LHCN-M2 (cell line): ENCODE data around the gene THSD7A. TPM values are rescaled to one million over a fixed set of nuclear protein-coding genes. Genes with fewer than 3 reads are reported as not detected.

Experiments
- DNase-seq: peaks from one replicate; pipeline ENCODE4 v3.0.0-alpha.2; 2012; ENCODE audit warnings: low read depth
- polyA plus RNA-seq: library from polyadenylated mRNA; unstranded; fragments of >200 nt; gene quantifications from one replicate; pipeline ENCODE4 v1.2.1, GENCODE V29; 2012; ENCODE audit warnings: missing spikeins
- total RNA-seq: library from RNA; depleted of rRNA; stranded (reverse); fragments of >200 nt; gene quantifications from 2 replicates; pipeline ENCODE4 v1.2.3, GENCODE V29; 2014; rRNA removed

THSD7A gene, protein sequence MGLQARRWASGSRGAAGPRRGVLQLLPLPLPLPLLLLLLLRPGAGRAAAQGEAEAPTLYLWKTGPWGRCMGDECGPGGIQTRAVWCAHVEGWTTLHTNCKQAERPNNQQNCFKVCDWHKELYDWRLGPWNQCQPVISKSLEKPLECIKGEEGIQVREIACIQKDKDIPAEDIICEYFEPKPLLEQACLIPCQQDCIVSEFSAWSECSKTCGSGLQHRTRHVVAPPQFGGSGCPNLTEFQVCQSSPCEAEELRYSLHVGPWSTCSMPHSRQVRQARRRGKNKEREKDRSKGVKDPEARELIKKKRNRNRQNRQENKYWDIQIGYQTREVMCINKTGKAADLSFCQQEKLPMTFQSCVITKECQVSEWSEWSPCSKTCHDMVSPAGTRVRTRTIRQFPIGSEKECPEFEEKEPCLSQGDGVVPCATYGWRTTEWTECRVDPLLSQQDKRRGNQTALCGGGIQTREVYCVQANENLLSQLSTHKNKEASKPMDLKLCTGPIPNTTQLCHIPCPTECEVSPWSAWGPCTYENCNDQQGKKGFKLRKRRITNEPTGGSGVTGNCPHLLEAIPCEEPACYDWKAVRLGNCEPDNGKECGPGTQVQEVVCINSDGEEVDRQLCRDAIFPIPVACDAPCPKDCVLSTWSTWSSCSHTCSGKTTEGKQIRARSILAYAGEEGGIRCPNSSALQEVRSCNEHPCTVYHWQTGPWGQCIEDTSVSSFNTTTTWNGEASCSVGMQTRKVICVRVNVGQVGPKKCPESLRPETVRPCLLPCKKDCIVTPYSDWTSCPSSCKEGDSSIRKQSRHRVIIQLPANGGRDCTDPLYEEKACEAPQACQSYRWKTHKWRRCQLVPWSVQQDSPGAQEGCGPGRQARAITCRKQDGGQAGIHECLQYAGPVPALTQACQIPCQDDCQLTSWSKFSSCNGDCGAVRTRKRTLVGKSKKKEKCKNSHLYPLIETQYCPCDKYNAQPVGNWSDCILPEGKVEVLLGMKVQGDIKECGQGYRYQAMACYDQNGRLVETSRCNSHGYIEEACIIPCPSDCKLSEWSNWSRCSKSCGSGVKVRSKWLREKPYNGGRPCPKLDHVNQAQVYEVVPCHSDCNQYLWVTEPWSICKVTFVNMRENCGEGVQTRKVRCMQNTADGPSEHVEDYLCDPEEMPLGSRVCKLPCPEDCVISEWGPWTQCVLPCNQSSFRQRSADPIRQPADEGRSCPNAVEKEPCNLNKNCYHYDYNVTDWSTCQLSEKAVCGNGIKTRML (N-terminal part only)
- under 0.01 TPM in 2 replicates for total RNA-seq
- not detected for polyA plus RNA-seq

DNA sequence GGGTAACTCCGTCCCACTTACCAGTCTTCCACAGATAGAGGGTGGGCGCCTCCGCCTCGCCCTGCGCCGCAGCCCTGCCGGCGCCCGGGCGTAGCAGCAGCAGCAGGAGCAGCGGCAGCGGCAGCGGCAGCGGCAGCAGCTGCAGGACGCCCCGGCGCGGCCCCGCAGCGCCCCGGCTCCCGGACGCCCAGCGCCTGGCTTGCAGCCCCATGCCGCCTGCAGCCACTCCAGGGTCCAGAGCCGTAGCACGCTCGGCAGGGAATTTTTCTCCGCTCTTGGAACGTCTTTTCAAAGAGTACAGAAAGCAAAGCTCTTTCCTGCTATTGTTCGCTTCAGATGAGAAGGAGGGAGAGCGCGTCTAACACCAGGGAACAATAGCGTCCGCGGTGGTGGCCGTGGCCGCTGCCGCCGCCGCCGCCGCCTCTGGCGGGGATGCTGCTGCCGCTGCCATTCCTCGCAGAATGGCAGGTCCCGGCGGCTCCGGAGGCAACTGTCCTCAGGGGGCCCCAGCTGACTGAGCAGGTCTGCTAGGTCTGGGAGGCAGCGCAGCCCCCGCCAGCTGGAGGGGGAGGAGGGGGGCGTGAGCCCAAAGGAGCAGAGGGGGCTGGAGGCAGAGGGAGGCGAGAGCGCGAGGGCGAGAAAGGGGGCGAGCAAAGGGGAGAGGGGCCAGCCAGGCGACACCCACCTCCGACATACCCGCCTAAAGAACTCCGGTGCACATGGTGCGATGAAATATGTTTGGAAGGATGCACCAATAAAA, at the start of gene THSD7A:
Gene THSD7A (minus strand): TSS at position 463 of the 760 bp plus-strand sequence. CDS start 252 bp downstream, at position 211.
- peak; percentile 33 for DNase-seq

DNA sequence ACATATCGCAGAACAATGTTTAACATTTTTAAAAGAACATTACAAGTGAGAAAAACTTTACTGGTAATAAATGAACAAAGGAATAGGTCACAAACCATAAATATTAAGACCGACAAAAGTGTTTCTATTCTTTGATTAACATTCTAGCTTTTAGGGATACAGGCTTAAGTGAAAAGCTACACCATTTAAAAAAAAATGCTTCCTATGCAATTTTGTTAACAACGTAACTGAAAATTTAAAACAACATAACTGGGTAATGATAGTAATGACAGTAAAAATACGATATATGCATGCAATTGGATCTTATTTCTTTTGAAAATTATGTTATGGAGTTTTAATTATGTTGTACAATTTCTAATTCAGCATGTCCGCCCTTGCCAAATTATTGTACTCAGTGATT, 49.7 kb upstream of the THSD7A start:
- DNase-seq = no peak

DNA sequence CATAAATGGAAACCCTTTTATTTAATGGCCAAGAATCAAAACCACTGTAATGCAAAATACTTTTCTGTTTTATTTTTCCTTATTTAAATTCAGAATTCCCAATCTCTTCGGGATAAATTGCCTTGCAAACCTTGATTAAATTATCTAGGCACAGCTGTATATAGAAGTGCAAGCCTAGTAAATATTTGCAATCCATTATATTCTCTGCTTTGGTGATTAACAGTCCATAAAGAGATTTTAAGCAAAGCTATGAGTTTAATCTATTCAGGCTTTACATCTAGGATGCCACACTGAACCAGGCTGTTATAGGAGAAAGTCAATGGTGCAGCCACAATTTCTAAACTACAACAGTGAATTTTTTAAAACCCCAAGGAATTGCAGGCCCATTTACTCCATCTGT, 43.6 kb upstream of the THSD7A start:
- DNase-seq = no peak

DNA sequence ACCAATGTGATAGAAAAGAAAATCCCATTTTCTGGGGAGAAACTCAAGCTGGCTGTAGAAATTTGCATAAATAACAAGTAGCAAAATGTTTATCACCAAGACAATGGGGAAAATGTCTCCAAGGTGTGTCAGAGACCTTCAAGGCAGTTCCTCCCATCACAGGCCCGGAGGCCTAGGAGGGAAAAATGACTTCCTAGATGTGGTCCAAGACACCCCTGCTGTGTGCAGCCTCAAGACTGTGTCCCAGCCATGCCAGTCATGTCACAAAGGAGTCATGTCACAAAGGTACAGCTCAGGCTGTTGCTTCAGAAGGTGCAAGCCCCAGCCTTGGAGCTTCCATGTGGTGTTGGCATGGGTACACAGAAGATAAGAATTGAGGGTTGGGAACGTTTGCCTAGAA, 33.7 kb upstream of the THSD7A start:
- DNase-seq = no peak

DNA sequence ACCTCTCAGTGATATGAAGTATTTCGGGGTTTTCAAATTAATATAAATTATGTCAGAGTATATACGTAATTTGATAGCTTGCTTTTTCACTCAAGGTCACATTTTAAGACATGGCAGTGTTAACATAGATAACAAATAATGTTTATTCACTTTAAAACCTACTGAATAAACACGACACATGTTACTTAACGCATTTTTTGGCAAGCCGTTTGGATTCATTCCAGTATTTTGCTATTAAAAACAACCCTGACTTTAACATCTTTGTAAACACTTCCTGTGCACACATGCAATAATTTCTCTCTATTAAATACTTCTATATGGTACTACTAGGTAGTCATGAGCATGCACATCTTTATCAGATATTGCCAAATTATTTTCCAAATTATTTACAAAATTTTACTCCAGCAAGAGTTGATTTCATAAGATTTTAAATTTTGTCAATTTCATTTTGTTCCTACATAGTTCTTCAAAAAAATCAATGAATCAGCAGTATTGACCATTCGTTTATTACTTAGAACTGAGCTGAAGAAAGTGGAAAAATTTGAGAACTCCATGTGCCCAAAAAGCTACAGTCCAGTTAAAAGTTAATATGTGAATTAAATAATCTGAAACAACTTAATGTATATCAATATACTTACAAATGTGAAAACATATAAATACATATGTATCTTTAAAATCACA, 26.8 kb upstream of the THSD7A start:
- no peak for DNase-seq

DNA sequence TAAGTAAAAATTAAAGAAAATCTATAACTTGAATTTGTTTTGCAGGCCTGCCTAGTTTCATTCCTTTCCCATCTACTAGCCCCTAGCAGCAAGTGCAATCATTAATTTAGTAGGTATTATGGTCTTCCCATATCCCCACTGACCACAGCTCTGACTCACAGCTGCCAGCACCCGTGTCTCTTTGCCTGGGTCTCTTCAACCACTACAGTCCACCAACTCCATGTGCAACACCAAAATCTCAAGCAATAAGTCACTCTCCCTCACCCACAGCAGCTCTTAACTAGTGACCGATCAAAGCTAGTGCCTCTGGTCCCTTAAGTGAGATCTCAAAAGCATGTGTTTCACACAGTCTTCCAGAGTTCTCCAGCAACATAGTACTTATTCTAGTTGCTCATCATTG, 26.0 kb upstream of the THSD7A start:
- no peak for DNase-seq

DNA sequence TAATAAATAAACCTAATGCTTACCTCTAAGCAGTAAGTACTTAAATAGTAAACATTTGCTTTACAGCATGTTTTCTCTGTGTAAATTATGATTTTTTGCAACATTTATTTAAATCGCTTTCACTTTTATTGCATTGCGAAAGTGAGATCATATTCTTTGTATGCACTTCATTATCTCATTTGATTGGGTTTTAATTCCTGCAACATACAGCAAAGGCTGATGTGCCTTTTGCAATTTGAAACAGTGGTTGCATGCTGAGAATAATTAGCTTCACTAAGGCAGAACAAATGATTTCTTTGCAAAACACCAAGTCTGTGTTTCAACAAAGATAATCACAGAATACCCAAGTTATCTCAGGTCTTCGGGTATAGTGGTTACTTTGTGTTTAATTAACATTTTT, 16.3 kb upstream of the THSD7A start:
- DNase-seq = no peak

DNA sequence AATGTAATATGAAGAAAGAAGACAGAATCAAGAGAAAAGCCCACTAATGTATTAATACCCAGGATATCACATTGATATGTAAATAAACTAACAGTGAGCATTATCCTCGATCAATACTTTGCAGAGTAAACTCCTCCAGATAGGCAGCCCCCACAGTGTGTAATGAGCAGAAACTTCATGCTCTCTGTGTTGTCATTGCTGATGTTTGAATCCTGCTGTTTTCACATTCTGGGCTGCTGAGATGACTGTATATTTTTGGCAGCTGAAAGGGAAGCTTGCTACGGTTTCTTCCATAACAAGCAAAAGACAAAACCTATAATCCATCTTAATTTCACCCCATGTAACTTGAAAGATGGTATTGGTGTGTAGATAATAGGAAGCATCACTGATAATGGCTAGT, 15.3 kb upstream of the THSD7A start:
- no peak for DNase-seq

DNA sequence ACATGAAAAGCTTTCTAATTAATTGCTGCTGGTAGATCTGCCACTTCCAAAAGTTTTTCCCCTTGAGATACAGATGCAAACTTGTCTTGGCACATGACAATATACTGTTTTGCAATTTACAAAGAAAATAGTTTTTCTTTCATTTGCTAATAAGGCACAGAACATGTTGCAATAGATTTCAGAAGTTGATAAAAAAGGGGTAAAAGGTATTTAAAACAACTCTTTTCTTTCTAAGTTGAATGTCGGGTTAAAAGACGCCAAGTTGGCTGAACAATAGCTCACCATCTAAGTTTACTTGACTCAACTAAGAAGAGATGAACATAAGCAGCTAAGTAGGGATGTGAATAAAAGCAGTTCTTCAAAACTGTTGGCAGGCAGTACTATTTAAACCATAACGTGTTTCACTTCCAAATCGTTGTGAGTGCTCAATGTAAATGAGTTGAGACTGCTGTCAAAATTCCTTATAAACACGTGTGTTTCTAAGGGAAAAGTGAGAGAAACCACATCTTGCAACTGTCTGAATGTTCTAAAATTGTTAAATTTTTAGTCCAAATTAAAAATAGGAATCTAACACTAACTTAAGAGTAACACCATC, 14.5 kb upstream of the THSD7A start:
- no peak for DNase-seq

DNA sequence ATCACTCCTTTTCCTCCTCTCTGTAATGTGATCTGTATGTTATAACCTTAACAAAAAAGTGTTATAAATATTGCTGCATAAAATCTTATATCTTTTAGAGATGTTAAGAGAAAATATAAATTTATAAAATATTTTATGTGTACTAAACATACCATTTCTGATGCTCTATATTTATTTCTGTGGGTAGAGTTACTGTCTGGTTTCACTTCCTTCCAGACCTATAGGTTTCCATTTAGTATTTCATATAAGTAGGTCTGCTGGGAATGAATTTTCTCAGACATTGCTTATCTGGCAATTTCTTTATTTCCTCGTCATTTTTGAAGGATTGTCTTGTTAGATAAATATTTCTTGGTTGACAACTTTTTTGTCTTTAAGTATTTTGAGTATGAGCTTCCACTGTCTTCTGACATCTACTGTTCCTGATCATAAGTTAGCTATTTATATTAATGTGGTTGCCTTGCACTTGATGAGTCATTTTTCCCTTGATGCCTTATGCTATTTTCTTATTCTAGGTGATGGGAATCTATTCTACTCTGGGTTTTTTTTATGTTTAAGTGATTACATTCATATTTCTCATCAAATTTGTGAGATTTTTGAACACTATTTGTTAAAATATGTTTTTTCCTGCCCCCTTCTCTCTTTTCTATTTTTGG, 11.2 kb upstream of the THSD7A start:
- no peak for DNase-seq

DNA sequence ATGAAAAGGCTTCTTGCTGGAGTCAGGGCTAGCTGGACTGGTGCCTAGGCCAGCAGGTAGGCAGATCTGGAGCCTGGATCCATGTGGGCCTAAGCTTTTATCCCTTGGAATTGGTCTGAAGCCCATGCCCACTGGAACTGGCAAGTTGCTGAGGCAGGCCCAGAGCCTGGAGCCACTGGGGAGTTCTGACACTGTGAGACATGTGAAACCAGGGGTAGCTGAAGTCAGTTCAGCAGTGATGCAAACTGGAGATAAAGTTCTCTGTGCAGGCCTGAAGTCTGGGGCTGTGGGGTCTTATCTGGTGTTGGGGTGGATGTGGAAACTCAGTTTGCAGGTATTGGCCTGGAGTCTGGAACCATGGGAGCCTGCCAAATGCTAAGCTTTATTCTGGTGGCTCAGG, 9.7 kb upstream of the THSD7A start:
- no peak for DNase-seq

DNA sequence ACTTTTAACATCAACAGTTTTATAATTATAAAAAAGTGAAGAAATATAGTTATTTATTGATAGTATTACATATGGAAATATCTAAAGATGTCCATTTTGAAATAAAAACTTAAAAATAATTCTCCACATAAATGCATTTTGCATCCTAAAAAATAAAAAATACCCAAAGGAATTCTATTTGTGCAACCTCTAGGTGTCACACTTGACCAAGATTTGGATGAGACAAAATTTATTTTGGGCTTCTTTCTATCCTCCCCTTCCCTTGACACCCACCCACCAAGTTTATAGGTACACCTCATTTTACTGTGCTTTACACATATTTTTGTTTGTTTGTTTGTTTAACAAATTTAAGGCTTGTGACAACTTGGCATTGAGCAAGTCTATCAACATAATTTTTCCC, 3.3 kb upstream of the THSD7A start:
- no peak for DNase-seq

DNA sequence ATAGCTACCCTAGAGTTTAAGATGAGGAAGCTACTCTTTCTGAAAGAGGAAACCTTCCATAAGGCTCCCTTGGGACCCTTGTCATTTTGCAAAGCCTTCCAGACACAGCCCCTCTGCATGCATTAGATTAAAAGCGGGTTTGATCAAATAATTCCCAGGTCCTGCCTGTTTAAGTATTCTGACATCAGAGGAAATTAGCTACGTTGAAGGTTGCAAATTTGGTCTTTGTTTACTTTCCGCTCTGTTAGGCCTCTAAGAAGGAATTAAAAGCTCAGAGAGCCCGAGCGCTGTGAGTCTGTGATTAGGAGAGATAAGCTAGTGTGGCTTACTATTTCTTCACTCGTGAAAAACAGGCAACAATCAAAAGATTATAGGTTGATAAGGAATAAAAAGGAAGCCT, 1.4 kb upstream of the THSD7A start:
- DNase-seq = no peak

DNA sequence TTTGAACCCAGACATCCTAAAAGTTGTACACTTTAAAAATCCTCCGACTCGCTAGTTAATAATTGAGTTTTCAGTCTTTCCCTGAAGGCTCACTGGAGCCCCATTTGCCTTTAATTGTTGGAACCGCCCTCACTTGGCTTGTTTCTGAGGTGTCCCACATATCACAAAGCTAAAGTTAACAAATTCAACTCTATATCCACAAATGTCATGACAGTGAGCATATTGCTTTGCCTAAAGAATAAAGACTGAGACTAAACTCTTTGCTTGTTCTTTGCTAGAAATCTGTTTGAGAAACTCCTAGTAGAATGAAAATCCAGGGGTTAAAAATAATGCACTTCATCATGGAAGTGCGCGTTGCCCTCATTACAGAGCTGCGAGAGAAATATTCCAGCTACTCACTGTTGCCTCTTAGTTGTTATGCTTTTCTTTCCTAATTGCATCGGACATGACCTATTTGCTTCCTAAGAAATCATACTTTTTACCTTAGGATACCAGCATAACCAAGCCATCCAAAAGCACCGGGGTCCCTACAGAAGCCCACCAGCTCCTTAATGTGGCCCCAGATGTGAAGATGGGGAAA, 752 bp downstream of the THSD7A start:
- peak; percentile 4 for DNase-seq

DNA sequence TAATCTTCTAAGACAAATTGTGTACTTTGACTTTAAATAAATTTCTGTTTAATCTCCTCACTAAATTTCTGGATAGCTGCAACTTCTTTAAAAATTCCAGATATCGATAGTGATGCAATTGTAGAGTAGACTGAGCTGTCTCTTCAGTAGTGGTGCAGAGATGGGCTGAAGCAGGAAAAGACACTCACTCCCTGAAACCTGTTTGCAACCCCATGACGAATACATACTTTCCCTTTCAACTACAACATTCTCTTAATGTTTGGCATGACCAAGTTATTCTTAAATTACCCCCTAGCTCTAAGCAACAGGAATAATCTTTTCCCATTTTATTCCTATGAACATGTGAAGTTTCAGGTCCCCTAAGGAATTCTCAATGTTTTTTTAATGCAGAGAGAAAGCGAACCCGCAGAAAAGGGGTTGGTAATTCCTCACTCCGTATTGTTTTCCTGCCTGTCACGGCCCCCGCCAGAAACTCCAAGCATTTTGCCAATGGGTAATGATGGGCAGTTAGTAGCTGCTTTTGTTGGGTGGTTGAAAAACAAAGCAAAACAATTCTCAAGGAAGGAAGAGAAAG, 1.3 kb downstream of the THSD7A start:
- DNase-seq = no peak

DNA sequence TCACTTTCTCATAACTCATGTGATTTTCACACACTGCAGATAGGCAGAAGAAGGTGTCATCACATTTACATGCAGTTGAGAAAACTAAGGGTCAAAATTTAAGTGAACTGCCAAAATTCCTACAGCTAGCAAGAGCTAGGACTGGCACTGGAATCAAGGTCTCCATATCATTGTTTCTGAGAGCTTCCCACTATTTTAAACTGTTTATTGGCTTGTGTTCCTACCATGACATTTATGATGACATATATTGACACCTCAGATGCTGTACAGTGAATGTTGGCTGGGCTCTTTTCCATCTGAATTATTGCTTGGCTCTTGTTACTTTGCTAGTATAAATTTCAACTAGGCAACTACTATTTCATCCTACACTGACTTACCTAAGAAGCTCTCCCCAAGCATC, 2.0 kb downstream of the THSD7A start:
- no peak for DNase-seq

DNA sequence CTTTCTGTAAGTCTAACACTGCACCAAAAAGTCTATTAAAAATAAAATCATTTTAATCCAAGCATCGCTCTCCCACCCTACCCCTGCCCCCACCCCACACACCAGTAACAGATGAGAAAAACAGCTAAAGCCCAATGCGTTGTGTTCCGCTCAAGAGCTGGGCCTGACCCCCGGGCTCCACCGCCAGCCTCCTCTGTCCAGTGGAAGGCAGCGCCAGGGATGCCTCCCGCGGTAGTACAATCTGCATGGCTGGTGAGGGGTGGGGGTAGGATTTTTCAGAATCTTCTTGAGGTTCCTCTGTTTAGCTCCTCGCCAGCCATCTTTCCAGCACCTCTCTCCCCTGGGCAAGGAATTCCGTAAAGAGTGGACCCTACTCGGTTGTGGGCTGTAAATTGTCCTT, 12.1 kb downstream of the THSD7A start:
- no peak for DNase-seq

DNA sequence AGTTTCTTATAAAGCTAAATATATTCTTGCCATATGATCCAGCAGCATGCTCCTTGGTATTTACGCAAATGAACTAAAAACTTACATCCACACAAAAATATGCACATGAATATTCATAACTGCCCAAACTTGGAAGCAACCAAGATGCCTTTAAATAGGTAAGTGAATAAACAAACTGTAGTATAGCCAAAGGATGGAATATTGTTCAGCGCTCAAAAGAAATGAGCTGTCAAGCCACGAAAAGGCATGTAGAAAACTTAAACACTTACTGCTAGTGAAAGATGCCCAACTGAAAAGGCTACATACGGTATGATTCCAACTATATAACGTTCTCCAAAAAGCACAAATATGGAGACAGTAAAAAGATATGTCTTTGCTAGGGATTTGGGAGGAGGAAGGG, 12.7 kb downstream of the THSD7A start:
- no peak for DNase-seq

DNA sequence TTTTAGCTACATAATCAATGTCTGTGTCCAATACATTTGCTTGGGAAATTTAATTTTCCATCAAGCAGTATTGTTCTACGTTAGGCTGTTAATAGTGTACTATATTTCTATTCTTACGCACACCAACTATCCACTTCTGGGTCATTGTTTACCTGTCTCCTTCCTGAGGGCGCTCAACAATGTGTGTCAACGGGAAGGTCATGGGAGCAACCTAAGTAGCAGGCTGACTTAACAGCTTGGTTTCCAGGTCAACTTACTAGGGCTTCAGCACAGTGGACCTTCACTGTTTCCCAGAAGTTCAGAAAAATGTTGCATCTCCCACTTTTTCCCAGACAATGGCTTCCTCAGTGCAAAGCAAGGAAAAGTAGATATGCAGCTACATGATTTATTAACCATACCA, 13.7 kb downstream of the THSD7A start:
- no peak for DNase-seq
